Ectodermal cell (in vitro differentiated cells): ENCODE results near the gene HMX1.

Experiments used
- H3K27ac ChIP-seq: 2 replicates; pipeline ENCODE4 v1.7.0; 2013; ENCODE audit warnings: mild to moderate bottlenecking, low read depth, low read length; ENCODE audit not compliant: insufficient read depth, poor library complexity, severe bottlenecking
- H3K27me3 ChIP-seq: 2 replicates; pipeline ENCODE4 v1.7.0; 2013; ENCODE audit warnings: mild to moderate bottlenecking, low read length; ENCODE audit not compliant: insufficient read depth, control insufficient read depth, poor library complexity, severe bottlenecking
- H3K36me3 ChIP-seq: one replicate; pipeline ENCODE4 v1.7.0; 2013; ENCODE audit warnings: low read length; ENCODE audit not compliant: control insufficient read depth, insufficient read depth
- H3K4me1 ChIP-seq: one replicate; pipeline ENCODE4 v1.7.0; 2013; ENCODE audit warnings: low read length; ENCODE audit not compliant: control insufficient read depth, insufficient read depth
- H3K4me3 ChIP-seq: 2 replicates; pipeline ENCODE4 v1.7.0; 2013; ENCODE audit warnings: low read depth, low read length, control low read depth; ENCODE audit not compliant: insufficient read depth
- H3K9me3 ChIP-seq: 2 replicates; pipeline ENCODE4 v1.7.0; 2013; ENCODE audit warnings: mild to moderate bottlenecking, low read length, moderate library complexity; ENCODE audit not compliant: control insufficient read depth
- WGBS, 2 experiments: methylation state at CpG; one replicate each; pipeline ENCODE4 v1.1.7; 2013; ENCODE audit warnings: missing lambda C conversion rate in 2 of 2; 5-methylcytosine and 5-hydroxymethylcytosine counted together

HMX1 gene

DNA sequence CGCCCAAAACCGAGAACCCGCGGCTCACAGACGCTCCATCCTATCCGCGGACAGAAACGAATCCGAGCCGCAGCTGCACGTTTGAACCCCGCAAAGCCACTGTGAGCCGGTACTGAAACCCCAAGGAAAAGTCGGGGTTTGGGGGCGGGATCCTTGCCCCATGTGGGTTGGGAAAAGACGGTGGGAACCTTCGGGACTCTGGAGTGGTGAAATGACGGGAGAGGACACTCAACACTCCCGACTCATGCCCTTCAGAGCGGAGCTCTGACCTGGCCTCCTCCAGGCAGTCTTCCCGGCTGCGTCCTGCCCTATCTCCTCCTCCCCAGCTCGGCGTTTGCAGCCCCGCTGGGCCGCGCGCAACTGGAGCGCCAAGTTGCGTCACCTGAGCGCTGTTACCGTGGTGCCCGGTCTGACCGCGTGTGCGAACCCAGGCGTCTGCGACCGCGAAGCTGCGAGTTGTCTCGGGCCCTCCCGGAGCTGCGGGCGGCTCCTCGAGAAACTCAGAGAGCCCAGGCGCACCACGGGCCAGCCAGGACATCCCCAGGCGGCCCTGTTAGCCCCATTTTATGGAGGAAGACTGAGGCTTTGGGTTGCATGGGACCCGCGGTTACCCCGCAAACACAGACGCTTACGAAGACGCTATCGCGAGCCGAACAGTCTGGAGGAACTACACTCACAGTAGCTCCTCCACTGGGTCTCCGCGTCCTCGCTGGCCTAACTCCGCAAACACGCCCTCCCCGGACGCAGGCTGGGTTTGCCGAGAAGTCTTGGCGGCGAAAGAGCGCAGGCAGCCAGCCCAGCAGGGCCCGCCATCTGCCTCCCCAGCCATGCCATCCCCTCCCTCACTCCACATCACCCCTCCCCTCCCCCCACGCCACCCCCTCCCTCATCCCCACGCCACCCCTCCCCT lies 20.3 kb upstream of the HMX1 start:
- Histone ChIP-seq H3K9me3 (peaks cover under 1% of the 10 kb centered on the region), H3K36me3 (no peaks in the 10 kb centered on the region), H3K27ac (no peak overlapping the region), H3K27me3 (peaks cover 100% of the 10 kb centered on the region), H3K4me3 (no peak overlapping the region), H3K4me1 (peaks cover 29% of the 10 kb centered on the region)
- WGBS, 2 experiments: 4 to 5% methylated on average over 70 of the region's 72 CpGs

DNA sequence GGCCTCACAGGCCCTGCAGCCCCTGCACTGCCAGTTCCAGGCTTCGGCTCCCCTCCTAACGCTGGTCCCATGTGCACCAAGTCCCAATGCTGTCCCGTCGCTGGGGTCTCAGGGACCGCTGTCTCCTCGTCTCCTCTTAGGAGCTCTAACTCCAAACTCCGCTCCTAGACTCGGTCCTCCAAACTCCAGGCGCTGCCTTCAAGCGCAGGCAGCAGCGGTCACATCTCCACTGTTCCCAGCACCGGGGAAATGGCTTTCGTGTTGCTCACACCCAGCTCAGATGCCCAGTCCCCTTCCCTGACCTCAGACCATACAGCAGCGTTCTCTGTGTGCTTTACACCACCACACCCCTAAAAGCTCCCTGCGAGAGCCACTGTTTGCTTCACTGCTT lies 19.6 kb upstream of the HMX1 start:
- H3K4me1 ChIP-seq: peaks cover 29% of the 10 kb centered on the region
- no peak overlapping the region for H3K4me3 ChIP-seq
- peaks cover 100% of the 10 kb centered on the region for H3K27me3 ChIP-seq
- 20 to 27% methylated on average over 15 of the region's 15 CpGs for WGBS, 2 experiments
- H3K36me3 ChIP-seq: no peaks in the 10 kb centered on the region
- H3K27ac ChIP-seq: no peak overlapping the region
- H3K9me3 ChIP-seq: peaks cover 3% of the 10 kb centered on the region

- WGBS, 2 experiments: 31 to 37% methylated on average over 13 of the region's 13 CpGs
- Histone ChIP-seq H3K9me3 (peaks cover 3% of the 10 kb centered on the region), H3K27me3 (peaks cover 100% of the 10 kb centered on the region), H3K4me1 (peaks cover 19% of the 10 kb centered on the region), H3K27ac (no peak overlapping the region), H3K4me3 (no peak overlapping the region), H3K36me3 (no peaks in the 10 kb centered on the region)
These were observed 17.2 kb upstream of the HMX1 start for GRCh38 chr4:8888856-8889255.

- Histone ChIP-seq H3K4me1 (peaks cover 4% of the 10 kb centered on the region), H3K36me3 (no peaks in the 10 kb centered on the region), H3K4me3 (no peak overlapping the region), H3K9me3 (peaks cover 3% of the 10 kb centered on the region), H3K27me3 (peaks cover 100% of the 10 kb centered on the region), H3K27ac (no peak overlapping the region)
- WGBS, 2 experiments: 93 to 94% methylated on average over 10 of the region's 10 CpGs
These were observed 15.2 kb upstream of the HMX1 start for GRCh38 chr4:8886612-8887406.

DNA sequence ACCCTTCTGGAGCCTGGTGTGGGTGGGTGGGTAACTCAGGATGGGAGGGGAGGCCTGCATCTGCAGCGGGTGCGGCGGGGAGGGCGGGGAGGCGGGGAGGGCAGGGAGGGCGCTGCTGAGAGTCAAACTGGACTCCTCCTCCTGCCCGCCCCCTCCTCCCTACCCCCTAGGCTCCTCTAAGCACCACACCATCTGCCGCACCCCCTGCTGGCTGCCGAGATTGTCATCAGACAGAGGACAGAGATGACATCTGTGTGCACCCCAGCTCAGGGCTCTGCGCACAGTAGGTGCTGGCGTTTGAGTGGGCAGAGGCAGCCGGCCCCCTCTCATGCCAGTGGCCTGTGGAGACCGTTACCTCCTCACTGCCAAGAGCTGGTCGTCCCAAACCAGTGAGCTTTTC lies 10.6 kb upstream of the HMX1 start:
- H3K9me3 ChIP-seq: peaks cover 3% of the 10 kb centered on the region
- whole genome bisulfite sequencing, 2 experiments: 37 to 55% methylated on average over 14 of the region's 14 CpGs
- no peaks in the 10 kb centered on the region for H3K36me3 ChIP-seq
- H3K4me1 ChIP-seq: no peaks in the 10 kb centered on the region
- no peak overlapping the region for H3K4me3 ChIP-seq
- H3K27me3 ChIP-seq: peaks cover 100% of the 10 kb centered on the region
- no peak overlapping the region for H3K27ac ChIP-seq

GRCh38 chr4:8880851-8881250 lies 9.2 kb upstream of the HMX1 start:
- Histone ChIP-seq H3K4me3 (no peak overlapping the region), H3K27me3 (peaks cover 100% of the 10 kb centered on the region), H3K9me3 (no peaks in the 10 kb centered on the region), H3K4me1 (no peaks in the 10 kb centered on the region), H3K27ac (no peak overlapping the region), H3K36me3 (no peaks in the 10 kb centered on the region)
- 88 to 91% methylated on average over 9 of the region's 9 CpGs for WGBS, 2 experiments

DNA sequence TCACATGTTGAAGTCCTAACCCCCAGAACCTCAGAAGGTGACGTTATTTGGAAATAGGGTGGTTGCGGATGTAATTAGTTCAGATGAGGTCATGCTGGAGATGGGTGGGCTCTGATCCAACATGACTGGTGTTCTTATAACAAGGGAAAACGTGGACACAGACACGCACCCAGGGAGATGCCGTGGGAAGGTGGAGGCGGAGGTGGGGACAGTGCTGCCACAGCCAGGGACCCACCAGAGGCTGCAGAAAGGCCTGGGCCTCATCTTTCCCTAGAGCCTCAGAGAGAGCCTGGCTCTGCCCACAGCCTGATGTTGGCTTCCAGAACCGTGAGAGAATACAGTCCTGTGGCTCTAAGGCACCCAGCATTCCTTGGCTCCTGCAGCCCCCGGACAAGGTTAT lies 7.9 kb upstream of the HMX1 start:
- Histone ChIP-seq H3K36me3 (no peaks in the 10 kb centered on the region), H3K4me3 (no peak overlapping the region), H3K27ac (no peak overlapping the region), H3K4me1 (no peaks in the 10 kb centered on the region), H3K27me3 (peaks cover 100% of the 10 kb centered on the region), H3K9me3 (no peaks in the 10 kb centered on the region)
- WGBS, 2 experiments: 82 to 83% methylated on average over 8 of the region's 8 CpGs

DNA sequence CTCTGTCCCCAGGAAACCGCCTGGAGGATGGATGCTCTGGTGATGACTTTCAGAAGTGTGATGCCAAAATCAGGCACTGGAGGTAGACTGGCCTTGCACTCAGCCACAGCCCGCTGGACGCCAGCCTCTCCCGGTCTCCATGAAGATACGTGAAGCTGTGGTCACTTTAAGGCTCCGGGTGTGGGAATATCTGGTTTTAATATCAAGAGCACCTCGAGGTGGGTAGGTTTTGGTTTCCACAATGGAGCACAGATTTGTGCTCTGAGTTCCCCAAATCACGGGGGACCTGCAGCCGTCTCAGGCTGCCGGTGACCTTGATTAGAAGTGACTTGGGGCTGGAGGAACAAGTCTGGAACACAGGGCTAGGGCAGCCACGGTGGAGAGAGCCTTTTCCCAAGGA lies 6.8 kb upstream of the HMX1 start:
- Histone ChIP-seq H3K27ac (no peak overlapping the region), H3K27me3 (peaks cover 100% of the 10 kb centered on the region), H3K4me1 (no peaks in the 10 kb centered on the region), H3K36me3 (no peaks in the 10 kb centered on the region), H3K9me3 (no peaks in the 10 kb centered on the region), H3K4me3 (no peak overlapping the region)
- 54 to 56% methylated on average over 11 of the region's 11 CpGs for WGBS, 2 experiments

DNA sequence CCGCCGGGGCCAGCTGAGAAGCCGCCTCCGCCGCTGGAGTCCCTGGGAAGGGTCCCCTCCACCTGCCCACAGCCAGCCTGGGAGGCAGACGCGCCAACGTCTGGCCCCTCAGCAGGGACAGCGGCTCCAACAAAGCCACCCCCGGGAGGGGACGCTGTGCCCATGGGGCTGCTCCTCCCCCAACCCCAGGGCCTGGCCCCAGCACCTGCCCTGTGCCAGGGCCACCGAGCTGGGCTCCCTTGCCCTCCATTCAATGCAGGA lies 6.1 kb upstream of the HMX1 start:
- H3K4me1 ChIP-seq: no peaks in the 10 kb centered on the region

GRCh38 chr4:8876982-8877779 lies 5.5 kb upstream of the HMX1 start:
- H3K36me3 ChIP-seq: no peaks in the 10 kb centered on the region
- H3K9me3 ChIP-seq: no peaks in the 10 kb centered on the region
- no peak overlapping the region for H3K4me3 ChIP-seq
- H3K27me3 ChIP-seq: peaks cover 100% of the 10 kb centered on the region
- no peak overlapping the region for H3K27ac ChIP-seq
- 8 to 12% methylated on average over 11 of the region's 11 CpGs for WGBS, 2 experiments
- no peaks in the 10 kb centered on the region for H3K4me1 ChIP-seq

More for the DNA sequence above, 6.1 kb upstream of the HMX1 start:
- H3K27me3 ChIP-seq: peaks cover 100% of the 10 kb centered on the region
- H3K4me3 ChIP-seq: no peak overlapping the region
- WGBS, 2 experiments: 2 to 3% methylated on average over 12 of the region's 12 CpGs
- H3K9me3 ChIP-seq: no peaks in the 10 kb centered on the region
- H3K36me3 ChIP-seq: no peaks in the 10 kb centered on the region
- H3K27ac ChIP-seq: no peak overlapping the region
